ENCODE data around the gene MYH3. TPM values are rescaled to one million over a fixed set of nuclear protein-coding genes. Genes with fewer than 3 reads are reported as not detected.
A peak's percentile ranks its signal among the peaks of the same experiment; 100 is the strongest.

Gene MYH3
- total and polyA plus RNA-seq, 2 donors from 2014 or later: 2.5 to 2.9 TPM

GRCh38 chr17:10621397-10621796 lies 35.7 kb downstream of the MYH3 start:
- Histone ChIP-seq H3K4me3 (ENCODE audit: low read length in 3 of 3) (no peak overlapping the region), H3K9ac (ENCODE audit: low read length in 3 of 3) (no peak overlapping the region), H3K27me3 (ENCODE audit: control insufficient read depth, insufficient read depth, low read length) (no peaks in the 10 kb centered on the region), H3K36me3 (ENCODE audit: control insufficient read depth in 2 of 3, insufficient read depth in 3 of 3, low read length in 3 of 3) (no peaks in the 10 kb centered on the region), H3K9me3 (ENCODE audit: control insufficient read depth in 2 of 3, insufficient read depth in 1 of 3, low read length in 3 of 3) (no peaks in the 10 kb centered on the region), H3K4me1 (ENCODE audit: control insufficient read depth in 2 of 3, insufficient read depth in 2 of 3, low read depth in 1 of 3, low read length in 3 of 3) (no peaks in the 10 kb centered on the region), H3K27ac (ENCODE audit: low read depth in 2 of 2, low read length in 2 of 2) (no peak overlapping the region)
- DNase-seq (no peak), FAIRE-seq (no peak)
- TF ChIP-seq CTCF (IDR thresholded peaks at IDR 0.05; ENCODE audit: borderline replicate concordance, extremely low read depth, insufficient read depth): no peak
- intact Hi-C loops (cut with DNase I): no loop called here

- no peak overlapping the region for H3K4me3 ChIP-seq (ENCODE audit: low read length in 3 of 3)
- intact Hi-C loops (cut with DNase I): no loop called here
- no peak overlapping the region for H3K9ac ChIP-seq (ENCODE audit: low read length in 3 of 3)
These were observed 36.3 kb downstream of the MYH3 start for GRCh38 chr17:10620823-10621222.

GRCh38 chr17:10618202-10618635 lies 38.9 kb downstream of the MYH3 start:
- no peak overlapping the region for H3K27ac ChIP-seq (ENCODE audit: low read depth in 2 of 2, low read length in 2 of 2)
- DNase-seq (peak in 4 of 5 donors; percentile 76 to 87 (median 83)), FAIRE-seq (no peak)
- no peaks in the 10 kb centered on the region for H3K36me3 ChIP-seq (ENCODE audit: control insufficient read depth in 2 of 3, insufficient read depth in 3 of 3, low read length in 3 of 3)
- H3K4me3 ChIP-seq (ENCODE audit: low read length in 3 of 3): no peak overlapping the region
- peak; percentile 85 for TF ChIP-seq CTCF (IDR thresholded peaks at IDR 0.05; ENCODE audit: borderline replicate concordance, extremely low read depth, insufficient read depth)
- intact Hi-C loops (cut with DNase I): loop anchor here (10.0 kb wide), 1 partner anchor 693 kb away; no protein-coding TSS in a partner anchor
- no peaks in the 10 kb centered on the region for H3K9me3 ChIP-seq (ENCODE audit: control insufficient read depth in 2 of 3, insufficient read depth in 1 of 3, low read length in 3 of 3)
- no peak overlapping the region for H3K9ac ChIP-seq (ENCODE audit: low read length in 3 of 3)
- H3K4me1 ChIP-seq (ENCODE audit: control insufficient read depth in 2 of 3, insufficient read depth in 2 of 3, low read depth in 1 of 3, low read length in 3 of 3): no peaks in the 10 kb centered on the region
- H3K27me3 ChIP-seq (ENCODE audit: control insufficient read depth, insufficient read depth, low read length): no peaks in the 10 kb centered on the region

More at GRCh38 chr17:10620823-10621222, 36.3 kb downstream of the MYH3 start:
- Histone ChIP-seq H3K36me3 (ENCODE audit: control insufficient read depth in 2 of 3, insufficient read depth in 3 of 3, low read length in 3 of 3) (no peaks in the 10 kb centered on the region), H3K4me1 (ENCODE audit: control insufficient read depth in 2 of 3, insufficient read depth in 2 of 3, low read depth in 1 of 3, low read length in 3 of 3) (no peaks in the 10 kb centered on the region), H3K27ac (ENCODE audit: low read depth in 2 of 2, low read length in 2 of 2) (no peak overlapping the region), H3K27me3 (ENCODE audit: control insufficient read depth, insufficient read depth, low read length) (no peaks in the 10 kb centered on the region), H3K9me3 (ENCODE audit: control insufficient read depth in 2 of 3, insufficient read depth in 1 of 3, low read length in 3 of 3) (no peaks in the 10 kb centered on the region)
- DNase-seq (no peak), FAIRE-seq (no peak)
- TF ChIP-seq CTCF (IDR thresholded peaks at IDR 0.05; ENCODE audit: borderline replicate concordance, extremely low read depth, insufficient read depth): no peak

- Histone ChIP-seq H3K27ac (ENCODE audit: low read depth in 2 of 2, low read length in 2 of 2) (no peak overlapping the region), H3K4me3 (ENCODE audit: low read length in 3 of 3) (no peak overlapping the region), H3K9ac (ENCODE audit: low read length in 3 of 3) (no peak overlapping the region), H3K4me1 (ENCODE audit: control insufficient read depth in 2 of 3, insufficient read depth in 2 of 3, low read depth in 1 of 3, low read length in 3 of 3) (no peaks in the 10 kb centered on the region), H3K27me3 (ENCODE audit: control insufficient read depth, insufficient read depth, low read length) (no peaks in the 10 kb centered on the region), H3K9me3 (ENCODE audit: control insufficient read depth in 2 of 3, insufficient read depth in 1 of 3, low read length in 3 of 3) (no peaks in the 10 kb centered on the region), H3K36me3 (ENCODE audit: control insufficient read depth in 2 of 3, insufficient read depth in 3 of 3, low read length in 3 of 3) (no peaks in the 10 kb centered on the region)
- DNase-seq (no peak), FAIRE-seq (no peak)
- TF ChIP-seq CTCF (IDR thresholded peaks at IDR 0.05; ENCODE audit: borderline replicate concordance, extremely low read depth, insufficient read depth): no peak
- intact Hi-C loops (cut with DNase I): loop anchor here (10.0 kb wide), 1 partner anchor 692 kb away; no protein-coding TSS in a partner anchor
These were observed 40.0 kb downstream of the MYH3 start for GRCh38 chr17:10617120-10617505.

Data from kidney (tissue), 14 donors.